Pancreas (tissue), 10 donors: ENCODE results near the gene RALGDS. TPM values are rescaled to one million over a fixed set of nuclear protein-coding genes. Genes with fewer than 3 reads are reported as not detected.

Experiments used
- ATAC-seq, 4 donors: fragments of 200-7000 bp; cut with Tn5 transposase; one replicate each; pipeline versions ENCODE4 v1.8.0 to v1.9.1; 2020; ENCODE audit warnings: mild to moderate bottlenecking in 4 of 4, moderate library complexity in 4 of 4
- DNase-seq, 6 donors: peaks; one replicate each; pipeline ENCODE4 v3.0.0-alpha.2; 2020
- FAIRE-seq: peaks from 2 replicates; lab custom pipeline; 2012; peaks lifted over from hg19 to GRCh38; lab: Jason Lieb, UNC
- H3K27ac ChIP-seq, 4 donors: fragments of 200-600 bp; sonication (generic); 1 replicate in 3 of 4; 2 replicates in 1 of 4; pipeline versions ENCODE4 v1.5.0 to v1.8.0; 2020
- H3K27me3 ChIP-seq, 4 donors: fragments of 200-600 bp; one replicate each; pipeline ENCODE4 v1.8.0; 2021
- H3K36me3 ChIP-seq, 3 donors: fragments of 200-600 bp; sonication (generic) in 1 of 3; one replicate each; pipeline versions ENCODE4 v1.5.0 to v1.8.0; 2020 to 2021
- H3K4me1 ChIP-seq, 3 donors: fragments of 200-600 bp; one replicate each; pipeline ENCODE4 v1.8.0; 2021
- H3K4me3 ChIP-seq, 4 donors: fragments of 200-600 bp; sonication (generic) in 2 of 4; one replicate each; pipeline versions ENCODE4 v1.5.0 to v1.8.0; 2020 to 2021
- H3K9me3 ChIP-seq, 4 donors: fragments of 200-600 bp; one replicate each; pipeline ENCODE4 v1.8.0; 2021
- CTCF ChIP-seq, 4 donors: fragments of 200-600 bp; sonication (generic) in 3 of 4; IDR thresholded peaks; one replicate each; pipeline versions ENCODE4 v1.5.0 to v1.8.0; 2021; ENCODE audit warnings: antibody characterized with exemption in 4 of 4
- WGBS, 2 donors: extraction: QIAGEN DNeasy Blood & Tissue Kit; methylation state at CpG; one replicate each; pipeline ENCODE4 v1.1.7; 2013; 5-methylcytosine and 5-hydroxymethylcytosine counted together
- intact Hi-C, 3 donors: fragments of 100-400 bp; cut with DNase I; formaldehyde crosslinking; loops; one replicate each; pipeline versions ENCODE4 v1.11.1 to v1.14.2; 2022
- polyA plus RNA-seq, 2 donors: library from polyadenylated mRNA; stranded (reverse); fragments of 200-250 nt; gene quantifications; one replicate each; pipeline ENCODE4 v1.2.3, GENCODE V29; 2013
- total RNA-seq, 6 donors: library from RNA; stranded (reverse); fragmentation: NEBNext Ultra II Directional in 4 of 6; extraction: Animal tissue kit (Norgen Biotek cat#: 25700) in 4 of 6; gene quantifications; one replicate each; pipeline versions ENCODE4 v1.2.1 to v1.2.4, GENCODE V29; 2021 to 2023
- donor health status: healthy with polysubstance abuse.
- donor health status: DM: no; HTN: no; CAD: no; lungs with moderate emphysema.
- donor health status: DM: no; HTN: no; CAD: no.
- donor health status: control.
- donor health status: control.
- donor health status: Bipolar disorder and iron deficiency.
- donor health status: DM: yes; HTN: yes; CAD: no.
- donor health status: DM: no; HTN: no; CAD: no.
- donor health status: DM: no; HTN: no; CAD: no.
- donor health status: DM: yes; HTN: yes; CAD: no.

Gene RALGDS
- total and polyA plus RNA-seq, 8 donors: 16.1 to 69.7 (median 20.5) TPM

DNA sequence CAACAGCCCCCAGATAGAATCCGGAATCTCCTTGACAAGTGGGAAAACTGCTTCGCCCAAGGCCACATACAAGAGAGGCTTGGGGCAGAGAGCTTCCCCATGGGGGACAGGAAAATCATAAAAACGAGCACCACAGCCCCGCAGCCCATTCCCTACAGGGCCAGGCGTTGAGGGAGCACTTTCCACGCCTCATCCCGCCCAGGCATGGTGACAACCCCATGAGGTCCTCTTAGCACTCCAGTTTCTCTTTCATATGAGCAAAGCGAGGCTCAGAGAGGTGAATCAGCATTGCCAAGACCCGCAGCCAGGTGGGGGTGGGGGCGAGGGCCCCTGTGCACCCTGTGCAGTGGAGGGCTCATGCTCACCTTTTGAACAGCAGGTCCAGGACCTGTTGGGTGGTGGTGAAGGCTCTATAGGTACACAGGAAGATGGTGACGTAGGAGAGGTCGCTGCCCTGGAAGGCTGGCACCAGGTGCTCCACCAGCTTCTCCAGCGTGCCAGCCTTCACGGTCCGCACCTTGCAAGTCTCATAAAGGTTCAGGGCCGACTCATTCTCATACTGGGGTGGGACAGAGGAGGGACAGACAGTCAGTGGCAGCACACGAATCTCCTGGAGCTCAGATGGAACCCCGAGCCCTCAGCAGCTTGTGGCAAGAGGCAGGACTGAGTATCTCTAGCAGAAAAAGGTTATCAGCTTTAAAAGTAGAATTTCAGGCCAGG lies 10.9 kb downstream of the RALGDS start:
- ATAC-seq (no peak), DNase-seq (peak in 3 of 6 donors; percentile 12 to 45 (median 14)), FAIRE-seq (no peak)
- Histone ChIP-seq H3K9me3 (no peaks in the 10 kb centered on the region), H3K36me3 (peaks cover 4 to 42% (median 33%) of the 10 kb centered on the region in 3 donors), H3K4me1 (peaks cover 6 to 21% (median 20%) of the 10 kb centered on the region in 3 donors), H3K27ac (no peak overlapping the region), H3K27me3 (no peaks in the 10 kb centered on the region), H3K4me3 (no peak overlapping the region)
- WGBS, 2 donors: 90 to 91% methylated on average over 18 of the region's 18 CpGs
- intact Hi-C loops: loop anchor here in 1 of 3 donors (5.0 kb wide), 1 partner anchor 32 kb away; no protein-coding TSS in a partner anchor
- TF ChIP-seq CTCF (IDR thresholded peaks at IDR 0.05): no peak

DNA sequence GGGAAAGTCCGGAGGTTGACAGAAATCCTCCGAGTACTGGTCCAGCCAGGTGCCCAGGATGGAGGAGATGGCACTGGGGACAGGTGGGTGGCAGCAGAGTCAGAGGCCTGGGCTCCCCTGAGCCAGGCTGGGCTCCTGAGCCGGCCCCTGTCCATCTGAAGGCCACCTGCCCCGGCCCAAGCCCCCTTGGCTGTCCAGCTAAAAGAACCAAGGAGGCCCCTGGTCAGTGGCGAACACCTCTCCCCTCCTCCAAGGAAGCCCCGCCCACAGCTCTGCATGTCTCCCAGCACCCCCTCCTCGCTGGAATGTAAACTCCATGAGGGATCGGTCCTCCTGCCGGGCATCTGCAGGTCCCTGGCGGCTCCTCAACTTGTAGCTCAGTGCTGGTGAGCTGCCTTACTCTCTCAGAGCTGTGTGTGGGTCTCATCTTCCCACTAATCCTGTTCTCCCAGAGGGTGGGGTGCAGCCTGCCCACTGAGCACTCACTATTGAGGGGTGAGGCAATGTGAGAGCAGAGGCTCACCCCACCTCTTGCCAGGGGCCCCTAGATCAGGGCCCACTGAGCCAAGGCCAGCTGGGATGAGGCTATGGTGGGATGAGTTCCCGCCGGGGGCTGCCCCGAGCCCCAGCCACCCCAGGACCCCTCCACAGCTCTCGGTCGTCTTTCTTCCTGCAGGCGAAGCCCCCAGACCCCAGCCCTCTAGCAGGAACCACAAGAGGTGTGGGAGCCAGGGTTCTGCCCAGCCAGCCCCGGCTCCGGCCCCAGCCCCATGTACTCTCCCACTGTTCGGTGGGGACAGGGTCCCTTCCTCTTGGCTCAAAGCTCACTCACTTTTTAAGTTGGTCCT lies 12.0 kb downstream of the RALGDS start:
- no peak for FAIRE-seq
- peaks cover 4 to 50% (median 42%) of the 10 kb centered on the region in 3 donors for H3K36me3 ChIP-seq
- peak in 4 of 6 donors; percentile 34 to 62 (median 46) for DNase-seq

DNA sequence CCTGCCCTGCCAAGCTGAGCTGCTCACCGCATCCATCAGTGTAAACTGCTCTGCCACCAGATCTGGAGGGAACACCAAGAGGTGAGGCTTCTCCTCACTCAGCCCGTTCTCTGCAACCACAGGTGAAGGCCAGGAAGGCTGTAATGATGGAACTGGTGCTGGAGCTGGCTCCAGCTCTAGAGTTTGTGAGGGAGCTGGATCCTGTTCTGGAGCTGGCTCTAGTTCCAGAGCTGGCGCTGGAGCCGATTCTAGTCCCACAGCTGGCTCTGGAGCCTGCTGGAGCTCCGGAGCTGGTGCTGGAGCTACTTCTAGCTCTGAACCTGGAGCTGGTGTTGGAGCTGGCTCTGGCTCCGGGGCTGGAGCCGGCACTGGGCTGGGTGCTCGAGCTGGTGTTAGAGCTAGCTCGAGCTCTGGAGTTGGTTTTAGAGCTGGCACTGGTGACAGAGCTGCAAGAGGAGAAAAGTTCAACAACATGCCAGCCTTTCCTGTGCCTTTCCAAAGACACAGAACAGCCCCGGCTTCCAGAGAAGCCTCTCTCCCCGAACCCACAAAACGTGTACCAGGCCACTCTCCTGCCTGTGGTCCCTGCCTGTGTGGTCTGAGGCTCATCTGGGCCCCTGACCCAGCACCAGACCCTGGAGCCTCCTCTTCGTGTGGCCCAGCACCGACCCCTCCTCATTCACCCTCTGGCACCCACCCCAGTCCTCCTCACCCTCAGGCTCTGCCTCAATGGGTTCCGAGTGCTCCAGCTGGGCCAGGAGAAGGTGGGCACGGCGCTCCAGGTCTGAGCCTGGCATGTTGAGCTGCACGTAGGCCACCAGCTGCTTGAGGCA lies 12.9 kb downstream of the RALGDS start:
- H3K27ac ChIP-seq: no peak overlapping the region
- intact Hi-C loops: loop anchor here in 1 of 3 donors (5.0 kb wide), 1 partner anchor 34 kb away; no protein-coding TSS in a partner anchor
- peaks cover 4 to 54% (median 43%) of the 10 kb centered on the region in 3 donors for H3K36me3 ChIP-seq
- FAIRE-seq (no peak), ATAC-seq (no peak), DNase-seq (peak in 4 of 6 donors; percentile 14 to 57 (median 26))
- H3K27me3 ChIP-seq: no peaks in the 10 kb centered on the region
- H3K4me3 ChIP-seq: no peak overlapping the region
- no peaks in the 10 kb centered on the region for H3K9me3 ChIP-seq
- 93 to 94% methylated on average over 18 of the region's 18 CpGs for WGBS, 2 donors
- H3K4me1 ChIP-seq: peaks cover 0 to 3% (median under 1%) of the 10 kb centered on the region in 3 donors
- TF ChIP-seq CTCF (IDR thresholded peaks at IDR 0.05): no peak

More for the DNA sequence above, 12.0 kb downstream of the RALGDS start:
- no peaks in the 10 kb centered on the region for H3K27me3 ChIP-seq
- 92 to 95% methylated on average over 18 to 19 of the region's 19 CpGs for WGBS, 2 donors
- no peak for ATAC-seq
- H3K4me3 ChIP-seq: no peak overlapping the region
- H3K27ac ChIP-seq: no peak overlapping the region
- no peaks in the 10 kb centered on the region for H3K9me3 ChIP-seq
- peaks cover 0 to 12% (median 9%) of the 10 kb centered on the region in 3 donors for H3K4me1 ChIP-seq
- no peak for TF ChIP-seq CTCF (IDR thresholded peaks at IDR 0.05)
- intact Hi-C loops: loop anchor here in 1 of 3 donors (5.0 kb wide), 1 partner anchor 33 kb away; no protein-coding TSS in a partner anchor

DNA sequence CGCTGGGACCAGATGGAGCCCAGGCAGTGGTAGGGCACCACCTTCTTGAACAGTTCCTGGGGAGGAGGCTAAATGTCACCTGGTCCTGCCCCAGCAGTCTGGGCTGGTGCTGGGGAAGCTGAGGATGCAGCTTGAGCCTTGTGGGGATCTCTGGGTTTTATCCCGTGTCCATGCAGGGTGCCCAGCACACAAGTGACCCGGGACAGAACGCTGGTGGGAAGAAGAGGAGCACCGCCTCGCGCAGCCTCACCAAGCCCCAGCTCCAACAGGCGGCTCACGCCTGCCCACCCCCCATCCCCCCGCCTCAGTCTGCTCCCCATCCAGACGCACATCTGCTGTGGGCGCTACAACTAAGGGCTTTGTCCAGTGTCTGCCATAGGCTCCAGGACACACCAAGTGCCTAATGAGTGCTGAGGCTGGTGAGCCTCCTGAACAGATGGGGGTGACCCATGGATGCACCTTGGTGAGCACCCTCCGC lies 13.8 kb downstream of the RALGDS start:
- H3K36me3 ChIP-seq: peaks cover 4 to 63% (median 43%) of the 10 kb centered on the region in 3 donors
- no peaks in the 10 kb centered on the region for H3K9me3 ChIP-seq
- ATAC-seq (no peak), FAIRE-seq (no peak), DNase-seq (peak in 4 of 6 donors; percentile 5 to 58 (median 24))
- intact Hi-C loops: loop anchor here in 1 of 3 donors (5.0 kb wide), 1 partner anchor 35 kb away; no protein-coding TSS in a partner anchor
- H3K4me3 ChIP-seq: no peak overlapping the region
- H3K27ac ChIP-seq: no peak overlapping the region
- no peaks in the 10 kb centered on the region for H3K4me1 ChIP-seq
- WGBS, 2 donors: 94 to 99% methylated on average over 13 of the region's 13 CpGs
- H3K27me3 ChIP-seq: no peaks in the 10 kb centered on the region
- TF ChIP-seq CTCF (IDR thresholded peaks at IDR 0.05): no peak
